H1 (cell line): ENCODE results near the gene CTSK. TPM values are rescaled to one million over a fixed set of nuclear protein-coding genes. Genes with fewer than 3 reads are reported as not detected.
A peak's percentile ranks its signal among the peaks of the same experiment; 100 is the strongest.

Source experiments
- CTCF ChIA-PET: fragments of 300-600 bp; sonication (Branson Sonifier 250); formaldehyde crosslinking; loops from one replicate; lab custom pipeline; 2021; ENCODE audit not compliant: partially characterized antibody; lab: Charles Lee
- POLR2A ChIA-PET: fragments of 300-600 bp; sonication (Branson Sonifier 250); formaldehyde crosslinking; loops from one replicate; lab custom pipeline; 2021; ENCODE audit warnings: inconsistent platforms; ENCODE audit not compliant: partially characterized antibody; lab: Charles Lee
- DNase-seq, 2 experiments: peaks; one replicate each; pipeline versions ENCODE4 v3.0.0 to v3.0.0-alpha.2; 2010 to 2022; ENCODE audit warnings: low spot score in 2 of 2, low read depth in 1 of 2, mixed read lengths in 1 of 2
- FAIRE-seq: peaks from 2 replicates; lab custom pipeline; 2011; peaks lifted over from hg19 to GRCh38; lab: Jason Lieb, UNC
- H2AFZ ChIP-seq: 2 replicates; pipeline ENCODE4 v1.8.1; 2012; ENCODE audit warnings: low read length, inconsistent platforms
- H2AK5ac ChIP-seq: 2 replicates; pipeline ENCODE4 v1.6.1; 2013; ENCODE audit warnings: low read depth, low read length
- H2BK120ac ChIP-seq: replicated peaks from 2 replicates; pipeline ENCODE3; 2013; ENCODE audit warnings: low read depth, low read length, inconsistent platforms
- H2BK12ac ChIP-seq: 2 replicates; pipeline ENCODE4 v1.6.1; 2013; ENCODE audit warnings: low read depth, low read length
- H2BK15ac ChIP-seq: 2 replicates; pipeline ENCODE4 v1.6.1; 2013; ENCODE audit warnings: low read length
- H2BK20ac ChIP-seq: 2 replicates; pipeline ENCODE4 v1.6.1; 2013; ENCODE audit warnings: low read length
- H2BK5ac ChIP-seq: 2 replicates; pipeline ENCODE4 v1.6.1; 2013; ENCODE audit warnings: low read depth, low read length
- H3K14ac ChIP-seq: 2 replicates; pipeline ENCODE4 v1.6.1; 2013; ENCODE audit warnings: inconsistent platforms; ENCODE audit not compliant: insufficient read length
- H3K18ac ChIP-seq: 2 replicates; pipeline ENCODE4 v1.6.1; 2013; ENCODE audit warnings: low read length; ENCODE audit errors: extremely low read depth
- H3K23ac ChIP-seq: 2 replicates; pipeline ENCODE4 v1.6.1; 2013; ENCODE audit warnings: inconsistent platforms; ENCODE audit not compliant: insufficient read length
- H3K23me2 ChIP-seq: 2 replicates; pipeline ENCODE4 v1.6.1; 2013; ENCODE audit warnings: low read depth, low read length
- H3K27ac ChIP-seq: 2 replicates; pipeline ENCODE4 v1.6.1; 2011; ENCODE audit warnings: low read depth, low read length, inconsistent platforms
- H3K27me3 ChIP-seq, 4 experiments: replicated peaks in 1 of 4; 1 replicate in 1 of 4; 2 replicates in 3 of 4; pipeline versions ENCODE4 v1.6.1 to v1.8.1; 2011 to 2013; ENCODE audit warnings: low read length in 3 of 4, mild to moderate bottlenecking in 3 of 4, inconsistent platforms in 2 of 4, mixed read lengths in 2 of 4, moderate library complexity in 1 of 4; ENCODE audit not compliant: control insufficient read depth in 3 of 4, insufficient read depth in 3 of 4; ENCODE audit errors: extremely low read depth in 1 of 4
- H3K36me3 ChIP-seq, 4 experiments: 2 replicates each; pipeline versions ENCODE4 v1.6.1 to v1.8.1; 2011 to 2013; ENCODE audit warnings: mild to moderate bottlenecking in 4 of 4, low read length in 3 of 4, moderate library complexity in 2 of 4, control low read depth in 1 of 4, inconsistent platforms in 1 of 4; ENCODE audit not compliant: insufficient read depth in 4 of 4, control insufficient read depth in 2 of 4
- H3K4ac ChIP-seq: replicated peaks from 2 replicates; pipeline ENCODE3; 2013; ENCODE audit warnings: low read length, low read depth, mixed read lengths, inconsistent platforms; ENCODE audit not compliant: insufficient read length
- H3K4me1 ChIP-seq, 4 experiments: replicated peaks in 1 of 4; 1 replicate in 1 of 4; 2 replicates in 3 of 4; pipeline versions ENCODE4 v1.6.1 to v1.8.1; 2011 to 2013; ENCODE audit warnings: low read length in 3 of 4, inconsistent platforms in 2 of 4, mixed read lengths in 1 of 4; ENCODE audit not compliant: insufficient read depth in 4 of 4, control insufficient read depth in 3 of 4
- H3K4me2 ChIP-seq, 2 experiments: 2 replicates each; pipeline versions ENCODE4 v1.6.1 to v1.8.1; 2011 to 2013; ENCODE audit warnings: low read depth in 2 of 2, low read length in 2 of 2, control low read depth in 1 of 2, inconsistent platforms in 1 of 2, mild to moderate bottlenecking in 1 of 2; ENCODE audit not compliant: insufficient read depth in 1 of 2
- H3K4me3 ChIP-seq, 4 experiments: fragments of 200-600, 300-600 bp in 1 of 4; sonication (generic), shearing (Covaris generic), sonication (Bioruptor Twin) in 1 of 4; 2 replicates each; pipeline versions ENCODE4 v1.5.1 to v1.8.1; 2011 to 2016; ENCODE audit warnings: low read length in 4 of 4, low read depth in 3 of 4, control low read depth in 2 of 4, inconsistent platforms in 2 of 4, mild to moderate bottlenecking in 2 of 4, mixed read lengths in 1 of 4, moderate library complexity in 1 of 4; ENCODE audit not compliant: insufficient read depth in 2 of 4; ENCODE audit errors: extremely low read depth in 1 of 4
- H3K56ac ChIP-seq: replicated peaks from 2 replicates; pipeline ENCODE3; 2013; ENCODE audit warnings: low read depth, mild to moderate bottlenecking, mixed read lengths, low read length, inconsistent platforms; ENCODE audit not compliant: insufficient read length
- H3K79me1 ChIP-seq: 2 replicates; pipeline ENCODE4 v1.6.1; 2013; ENCODE audit warnings: low read depth, low read length, control low read depth
- H3K79me2 ChIP-seq, 2 experiments: 2 replicates each; pipeline versions ENCODE4 v1.6.1 to v1.8.1; 2012 to 2013; ENCODE audit warnings: low read length in 2 of 2, mild to moderate bottlenecking in 2 of 2, inconsistent platforms in 1 of 2; ENCODE audit not compliant: insufficient read depth in 2 of 2, control insufficient read depth in 1 of 2
- H3K9ac ChIP-seq, 4 experiments: replicated peaks in 1 of 4; 1 replicate in 1 of 4; 2 replicates in 3 of 4; pipeline versions ENCODE4 v1.6.1 to v1.8.1; 2011 to 2013; ENCODE audit warnings: low read depth in 3 of 4, low read length in 3 of 4, control low read depth in 2 of 4, mild to moderate bottlenecking in 2 of 4, moderate library complexity in 2 of 4, inconsistent platforms in 1 of 4; ENCODE audit errors: extremely low read depth in 1 of 4
- H3K9me3 ChIP-seq, 2 experiments: 2 replicates each; pipeline versions ENCODE4 v1.6.1 to v1.8.1; 2012 to 2013; ENCODE audit warnings: mild to moderate bottlenecking in 2 of 2, moderate library complexity in 2 of 2, control low read depth in 1 of 2, inconsistent platforms in 1 of 2, low read depth in 1 of 2, low read length in 1 of 2, mixed read lengths in 1 of 2; ENCODE audit not compliant: insufficient read depth in 2 of 2
- H4K20me1 ChIP-seq, 2 experiments: replicated peaks in 1 of 2; 2 replicates each; pipeline versions ENCODE3 to v1.8.1; 2011 to 2013; ENCODE audit warnings: inconsistent platforms in 2 of 2, low read length in 2 of 2, mild to moderate bottlenecking in 1 of 2; ENCODE audit not compliant: insufficient read depth in 2 of 2, control insufficient read depth in 1 of 2
- H4K5ac ChIP-seq: 2 replicates; pipeline ENCODE4 v1.6.1; 2013; ENCODE audit warnings: low read length, low read depth, mixed read lengths, inconsistent platforms; ENCODE audit not compliant: insufficient read length
- H4K8ac ChIP-seq: 2 replicates; pipeline ENCODE4 v1.8.0; 2013; ENCODE audit warnings: mild to moderate bottlenecking, moderate library complexity, low read length, inconsistent platforms; ENCODE audit not compliant: insufficient read depth; ENCODE audit errors: extremely low read depth
- H4K91ac ChIP-seq: replicated peaks from 2 replicates; pipeline ENCODE3; 2013; ENCODE audit warnings: low read length, mixed read lengths, inconsistent platforms; ENCODE audit not compliant: insufficient read length
- ATF3 ChIP-seq: IDR thresholded peaks from 2 replicates; pipeline ENCODE4 v1.6.1; 2011; ENCODE audit warnings: low read depth, mild to moderate bottlenecking, low read length; ENCODE audit not compliant: insufficient read depth
- BACH1 ChIP-seq: IDR thresholded peaks from 2 replicates; pipeline ENCODE4 v1.6.1; 2012; ENCODE audit warnings: low read length, improper control_type of control experiment
- CBX5 ChIP-seq: fragments of 300-800, 300-1000 bp; sonication (generic); IDR thresholded peaks from 2 replicates; pipeline ENCODE4 v1.7.1; 2016; ENCODE audit warnings: antibody characterized with exemption, low read length, low read depth
- CHD2 ChIP-seq: IDR thresholded peaks from 2 replicates; pipeline ENCODE4 v1.6.1; 2012; ENCODE audit warnings: low read length, improper control_type of control experiment
- CREB1 ChIP-seq: IDR thresholded peaks from 2 replicates; pipeline ENCODE4 v1.6.1; 2012; ENCODE audit warnings: inconsistent platforms
- E2F6 ChIP-seq: IDR thresholded peaks from 2 replicates; pipeline ENCODE4 v1.6.1; 2012; ENCODE audit warnings: inconsistent platforms
- GABPA ChIP-seq: IDR thresholded peaks from 2 replicates; pipeline ENCODE4 v1.6.1; 2011; ENCODE audit warnings: mild to moderate bottlenecking, low read length, moderate library complexity, borderline replicate concordance; ENCODE audit not compliant: insufficient read depth
- POLR2A ChIP-seq, 2 experiments: IDR thresholded peaks; 1 replicate in 1 of 2; 2 replicates in 1 of 2; pipeline ENCODE4 v1.6.1; 2011; ENCODE audit warnings: low read depth in 2 of 2, low read length in 2 of 2, mild to moderate bottlenecking in 2 of 2; ENCODE audit errors: control extremely low read depth in 1 of 2
- RXRA ChIP-seq: IDR thresholded peaks from 2 replicates; pipeline ENCODE4 v1.6.1; 2011; ENCODE audit warnings: low read depth, mild to moderate bottlenecking, low read length, moderate library complexity; ENCODE audit not compliant: insufficient read depth
- USF2 ChIP-seq: IDR thresholded peaks from 2 replicates; pipeline ENCODE4 v1.6.1; 2011; ENCODE audit warnings: low read length, improper control_type of control experiment
- WGBS, 2 experiments: shearing (Covaris generic) in 1 of 2; methylation state at CpG; one replicate each; pipeline versions ENCODE4 v1.1.6 to v1.1.7; 2013 to 2015; ENCODE audit warnings: low lambda C conversion rate in 2 of 2, mixed read lengths in 2 of 2, inconsistent platforms in 1 of 2, low coverage in 1 of 2, missing lambda C conversion rate in 1 of 2; ENCODE audit not compliant: insufficient replicate concordance in 2 of 2, insufficient coverage in 1 of 2, insufficient read length in 1 of 2; ENCODE audit errors: extremely low coverage in 1 of 2, missing lambda C conversion rate in 1 of 2; 5-methylcytosine and 5-hydroxymethylcytosine counted together
- polyA plus RNA-seq, 7 experiments: library from polyadenylated mRNA; depleted of rRNA in 3 of 7; stranded (reverse) in 5 of 7; unstranded in 2 of 7; fragments of >200 nt in 5 of 7; fragments of 200-250 nt in 2 of 7; gene quantifications; 1 replicate in 5 of 7; 2 replicates in 1 of 7; 4 replicates in 1 of 7; pipeline versions ENCODE4 v1.2.1 to v1.2.3, GENCODE V29; 2011 to 2013; ENCODE audit warnings: missing spikeins in 2 of 7, mixed read lengths in 2 of 7
- total RNA-seq: library from RNA; stranded (reverse); fragmentation: NEBNext Ultra II Directional; extraction: Animal tissue kit (Norgen Biotek cat#: 25700); gene quantifications from 2 replicates; pipeline ENCODE4 v1.2.1, GENCODE V29; 2021

Gene CTSK
- total and polyA plus RNA-seq, 2 of the 8 experiments (the other 6 are each of a cell fraction or from before 2014, with no cell fraction given) = 2.7 to 4.2 TPM

GRCh38 chr1:150807249-150808023, 624 bp downstream of the CTSK start:
- H4K91ac ChIP-seq = no peak overlapping the region
- H3K14ac ChIP-seq = no peak overlapping the region
- no peak overlapping the region for H2BK20ac ChIP-seq
- H2AK5ac ChIP-seq = no peak overlapping the region
- H3K36me3 ChIP-seq = peaks cover 5 to 14% (median 7%) of the 10 kb centered on the region in 4 experiments; a peak in 5 of 8 replicates
- H3K4me1 ChIP-seq = peaks cover 0 to 12% (median 6%) of the 10 kb centered on the region in 4 experiments; a peak in 4 of 7 replicates
- H4K8ac ChIP-seq = no peak overlapping the region
- no peak overlapping the region for H2BK120ac ChIP-seq
- no peak overlapping the region for H2BK15ac ChIP-seq
- no peaks in the 10 kb centered on the region; a peak in 1 of 7 replicates for H3K27me3 ChIP-seq
- no peak overlapping the region for H3K18ac ChIP-seq
- H3K23me2 ChIP-seq = peaks cover 2% of the 10 kb centered on the region; the same call in 1 of the 2 replicates
- no peak overlapping the region for H3K4me3 ChIP-seq
- 84% methylated on average over 7 of the region's 7 CpGs; no CpG with 5 or more reads in 1 of the 2 experiments for WGBS, 2 experiments
- H4K20me1 ChIP-seq = no peaks in the 10 kb centered on the region
- H3K4me2 ChIP-seq = 0 out of 4 replicates have a peak overlapping the region, but pooled peaks of 1 of the 2 experiments have one; percentile 34
- no peaks in the 10 kb centered on the region for H3K79me2 ChIP-seq
- DNase-seq (no peak), FAIRE-seq (no peak)
- no peaks in the 10 kb centered on the region for H3K79me1 ChIP-seq
- no peak overlapping the region for H2AFZ ChIP-seq
- no peak overlapping the region for H2BK5ac ChIP-seq
- POLR2A ChIA-PET = interaction anchor here (0.6 to 2.6 kb wide), 8 partner anchors 9 to 263 kb away, joined by 3 to 8 read pairs (median 3); partner anchors contain the start of genes GOLPH3L and MCL1
- H3K27ac ChIP-seq = no peak overlapping the region
- no peak overlapping the region for H3K4ac ChIP-seq
- no peak overlapping the region; the same call in none of the 2 replicates for H2BK12ac ChIP-seq
- no peak overlapping the region for H3K56ac ChIP-seq
- H3K9me3 ChIP-seq = no peaks in the 10 kb centered on the region
- no peak overlapping the region for H4K5ac ChIP-seq
- CTCF ChIA-PET = interaction anchor here (0.9 to 3.0 kb wide), 5 partner anchors 9 to 187 kb away, joined by 3 to 9 read pairs (median 5); no protein-coding TSS in a partner anchor
- H3K23ac ChIP-seq = no peak overlapping the region
- no peak overlapping the region for H3K9ac ChIP-seq
- no peak for TF ChIP-seq GABPA
- TF ChIP-seq POLR2A (IDR thresholded peaks at IDR 0.05; ENCODE audit: control extremely low read depth in 1 of 2, low read depth in 2 of 2, low read length in 2 of 2) = no peak
- TF ChIP-seq CBX5 = no peak
- TF ChIP-seq BACH1 = no peak
- no peak for TF ChIP-seq RXRA
- no peak for TF ChIP-seq E2F6
- TF ChIP-seq CREB1 = no peak
- no peak for TF ChIP-seq CHD2
- no peak for TF ChIP-seq ATF3
- TF ChIP-seq USF2 = no peak
